H9 (cell line): ENCODE measurements around the gene ATG4D. TPM values are rescaled to one million over a fixed set of nuclear protein-coding genes. Genes with fewer than 3 reads are reported as not detected.

Source experiments
- DNase-seq: peaks from one replicate; pipeline ENCODE4 v3.0.0-alpha.2; 2017
- H2AFZ ChIP-seq: one replicate; pipeline ENCODE4 v1.6.1; 2013; ENCODE audit warnings: mild to moderate bottlenecking, low read length, control low read depth, moderate library complexity
- H2AK5ac ChIP-seq: 2 replicates; pipeline ENCODE4 v1.6.1; 2013; ENCODE audit warnings: low read length, control low read depth, mixed read lengths; ENCODE audit not compliant: insufficient read length
- H2BK120ac ChIP-seq: one replicate; pipeline ENCODE4 v1.6.1; 2013; ENCODE audit warnings: low read depth, mild to moderate bottlenecking, low read length, control low read depth, inconsistent platforms; ENCODE audit not compliant: poor library complexity, severe bottlenecking
- H2BK12ac ChIP-seq: 2 replicates; pipeline ENCODE4 v1.6.1; 2013; ENCODE audit warnings: low read length, control low read depth, mixed read lengths, low read depth; ENCODE audit not compliant: insufficient read length
- H2BK15ac ChIP-seq: 2 replicates; pipeline ENCODE4 v1.6.1; 2013; ENCODE audit warnings: low read depth, low read length, control low read depth
- H2BK20ac ChIP-seq: one replicate; pipeline ENCODE4 v1.6.1; 2013; ENCODE audit warnings: low read depth, mild to moderate bottlenecking, low read length, control low read depth, inconsistent platforms; ENCODE audit not compliant: poor library complexity, severe bottlenecking
- H2BK5ac ChIP-seq: 2 replicates; pipeline ENCODE4 v1.6.1; 2013; ENCODE audit warnings: low read length, control low read depth, mixed read lengths; ENCODE audit not compliant: insufficient read length
- H3K14ac ChIP-seq: 2 replicates; pipeline ENCODE4 v1.6.1; 2013; ENCODE audit warnings: low read length, control low read depth; ENCODE audit not compliant: insufficient read depth
- H3K18ac ChIP-seq: 2 replicates; pipeline ENCODE4 v1.6.1; 2013; ENCODE audit warnings: low read depth, mild to moderate bottlenecking, mixed read lengths, low read length, control low read depth; ENCODE audit not compliant: insufficient read length
- H3K23ac ChIP-seq: 2 replicates; pipeline ENCODE4 v1.6.1; 2013; ENCODE audit warnings: low read length, control low read depth, mixed read lengths, low read depth; ENCODE audit not compliant: insufficient read length
- H3K23me2 ChIP-seq: 2 replicates; pipeline ENCODE4 v1.6.1; 2013; ENCODE audit warnings: low read depth, mild to moderate bottlenecking, mixed read lengths, low read length, control low read depth; ENCODE audit not compliant: insufficient read length, poor library complexity, severe bottlenecking
- H3K27ac ChIP-seq: 2 replicates; pipeline ENCODE4 v1.5.1; 2013; ENCODE audit warnings: low read length, control low read depth, mixed read lengths, low read depth; ENCODE audit not compliant: insufficient read length
- H3K27me3 ChIP-seq: 2 replicates; pipeline ENCODE4 v1.6.1; 2013; ENCODE audit warnings: low read length, control low read depth, inconsistent platforms; ENCODE audit not compliant: insufficient read depth
- H3K4ac ChIP-seq: 2 replicates; pipeline ENCODE4 v1.6.1; 2013; ENCODE audit warnings: low read depth, mild to moderate bottlenecking, control low read depth, inconsistent platforms, low read length, moderate library complexity
- H3K4me1 ChIP-seq: 2 replicates; pipeline ENCODE4 v1.6.1; 2013; ENCODE audit warnings: low read length, control low read depth, inconsistent platforms; ENCODE audit not compliant: insufficient read depth
- H3K4me2 ChIP-seq: 2 replicates; pipeline ENCODE4 v1.6.1; 2013; ENCODE audit warnings: low read length, control low read depth, mixed read lengths; ENCODE audit not compliant: insufficient read length, insufficient read depth
- H3K56ac ChIP-seq: 2 replicates; pipeline ENCODE4 v1.6.1; 2013; ENCODE audit warnings: low read depth, mild to moderate bottlenecking, mixed read lengths, low read length, control low read depth; ENCODE audit not compliant: insufficient read length
- H3K79me1 ChIP-seq: 2 replicates; pipeline ENCODE4 v1.6.1; 2013; ENCODE audit warnings: low read depth, mild to moderate bottlenecking, moderate library complexity, low read length, control low read depth, inconsistent platforms; ENCODE audit not compliant: insufficient read depth, poor library complexity, severe bottlenecking
- H3K79me2 ChIP-seq: 2 replicates; pipeline ENCODE4 v1.6.1; 2013; ENCODE audit warnings: low read length, control low read depth, inconsistent platforms; ENCODE audit not compliant: insufficient read depth
- H3K9ac ChIP-seq: 2 replicates; pipeline ENCODE4 v1.6.1; 2013; ENCODE audit warnings: low read length, control low read depth, mixed read lengths; ENCODE audit not compliant: insufficient read length; ENCODE audit errors: extremely low read depth
- H3K9me3 ChIP-seq: one replicate; pipeline ENCODE4 v1.6.1; 2013; ENCODE audit warnings: low read depth, low read length, inconsistent platforms; ENCODE audit not compliant: control insufficient read depth
- H3T11ph ChIP-seq: one replicate; pipeline ENCODE4 v1.6.1; 2013; ENCODE audit warnings: mild to moderate bottlenecking, low read length, control low read depth, inconsistent platforms
- H4K20me1 ChIP-seq: one replicate; pipeline ENCODE4 v1.6.1; 2013; ENCODE audit not compliant: control insufficient read depth, insufficient read length, insufficient read depth
- H4K5ac ChIP-seq: 2 replicates; pipeline ENCODE4 v1.6.1; 2013; ENCODE audit warnings: low read depth, mild to moderate bottlenecking, mixed read lengths, low read length, control low read depth; ENCODE audit not compliant: insufficient read length
- H4K8ac ChIP-seq: replicated peaks from 2 replicates; pipeline ENCODE4 v1.6.1; 2013; ENCODE audit warnings: low read length, control low read depth, mixed read lengths, low read depth; ENCODE audit not compliant: insufficient read length
- H4K91ac ChIP-seq: 2 replicates; pipeline ENCODE4 v1.6.1; 2013; ENCODE audit warnings: low read depth, mild to moderate bottlenecking, moderate library complexity, mixed read lengths, low read length, control low read depth; ENCODE audit not compliant: insufficient read length
- H3K27ac Mint-ChIP-seq, 3 experiments: 2 replicates in 2 of 3; 3 replicates in 1 of 3; pipeline ENCODE4 v1.8.0; 2020 to 2021; ENCODE audit warnings: mixed read lengths in 3 of 3, mild to moderate bottlenecking in 1 of 3, moderate library complexity in 1 of 3
- H3K27me3 Mint-ChIP-seq: 2 replicates; pipeline ENCODE4 v1.8.0; 2021; ENCODE audit warnings: low read depth, mild to moderate bottlenecking, moderate library complexity, mixed read lengths
- H3K36me3 Mint-ChIP-seq, 3 experiments: 2 replicates in 2 of 3; 3 replicates in 1 of 3; pipeline ENCODE4 v1.8.0; 2020 to 2021; ENCODE audit warnings: low read depth in 3 of 3, mixed read lengths in 3 of 3; ENCODE audit not compliant: insufficient read depth in 1 of 3
- H3K4me1 Mint-ChIP-seq, 2 experiments: 2 replicates each; pipeline ENCODE4 v1.8.0; 2020; ENCODE audit warnings: mixed read lengths in 2 of 2
- H3K4me3 Mint-ChIP-seq, 2 experiments: 2 replicates in 1 of 2; 3 replicates in 1 of 2; pipeline ENCODE4 v1.8.0; 2020 to 2021; ENCODE audit warnings: mild to moderate bottlenecking in 2 of 2, mixed read lengths in 2 of 2, moderate library complexity in 1 of 2
- H3K9me3 Mint-ChIP-seq, 2 experiments: 2 replicates in 1 of 2; 3 replicates in 1 of 2; pipeline ENCODE4 v1.8.0; 2020; ENCODE audit warnings: mild to moderate bottlenecking in 2 of 2, mixed read lengths in 2 of 2, moderate library complexity in 1 of 2
- WGBS: extraction: QIAGEN DNeasy Blood & Tissue Kit; methylation state at CpG from one replicate; pipeline ENCODE4 v1.1.7; 2013; ENCODE audit warnings: missing lambda C conversion rate, low lambda C conversion rate, mixed read lengths; ENCODE audit not compliant: insufficient read length; ENCODE audit errors: extremely low coverage; 5-methylcytosine and 5-hydroxymethylcytosine counted together
- total RNA-seq: library from RNA; stranded (reverse); gene quantifications from 2 replicates; pipeline ENCODE4 v1.2.1, GENCODE V29; 2021
- TF ChIP-seq, protein P1 (sequence below): fragments of 200-600 bp; sonication (generic); conservative IDR thresholded peaks from 3 replicates; pipeline ENCODE4 v1.8.0; 2021; ENCODE audit warnings: antibody characterized with exemption, mild to moderate bottlenecking

ATG4D gene
- total RNA-seq, 1 experiment from 2014 or later, result 55.8 TPM

DNA sequence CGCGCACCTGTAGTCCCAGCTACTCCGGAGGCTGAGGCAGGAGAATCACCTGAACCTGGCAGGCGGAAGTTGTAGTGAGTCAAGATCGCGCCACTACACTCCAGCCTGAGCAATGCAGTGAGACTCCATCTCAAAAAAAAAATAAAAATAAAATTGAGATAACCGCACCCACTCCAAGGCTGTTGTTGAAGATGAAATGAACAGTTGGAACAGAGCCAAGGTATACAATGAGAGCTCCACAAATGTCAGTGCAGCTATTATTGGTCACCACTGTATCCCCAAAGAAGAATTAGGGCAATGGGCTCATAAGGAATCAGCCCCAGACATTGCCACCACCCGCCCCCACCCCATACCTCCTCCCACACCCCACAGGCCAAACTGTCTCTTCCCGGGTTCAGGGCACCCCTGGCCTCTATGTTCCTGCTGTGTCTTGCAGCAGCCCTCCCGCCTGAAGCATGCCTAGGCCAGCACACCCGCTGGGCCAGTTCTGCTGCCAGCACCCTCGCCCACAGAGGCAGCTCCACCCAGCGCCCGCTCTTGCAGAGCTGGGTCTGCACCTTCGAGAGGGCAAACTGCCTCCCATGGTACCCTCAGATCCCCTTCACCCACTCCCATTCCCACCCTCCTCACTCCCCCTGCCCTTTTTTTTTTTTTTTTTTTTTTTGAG lies 22.9 kb upstream of the ATG4D start:
- peaks cover 20% of the 10 kb centered on the region for H3K27me3 Mint-ChIP-seq
- H3K36me3 Mint-ChIP-seq, result no peaks in the 10 kb centered on the region
- Histone ChIP-seq H3K56ac (no peak overlapping the region), H2BK20ac (no peak overlapping the region), H2BK5ac (no peak overlapping the region), H2BK15ac (no peak overlapping the region), H4K91ac (no peak overlapping the region), H3K14ac (no peak overlapping the region), H2AFZ (no peak overlapping the region), H3K18ac (no peak overlapping the region), H3K4me1 (no peaks in the 10 kb centered on the region; the same call in 1 of the 2 replicates), H4K5ac (no peak overlapping the region), H3K27ac (no peak overlapping the region), H3K23me2 (peaks cover 12% of the 10 kb centered on the region), H2BK120ac (no peak overlapping the region), H4K8ac (no peak overlapping the region), H3T11ph (no peak overlapping the region), H3K79me2 (no peaks in the 10 kb centered on the region), H3K79me1 (no peaks in the 10 kb centered on the region), H4K20me1 (no peaks in the 10 kb centered on the region), H3K9ac (no peak overlapping the region), H3K23ac (no peak overlapping the region), H3K4me2 (no peak overlapping the region), H2AK5ac (no peak overlapping the region), H2BK12ac (no peak overlapping the region), H3K27me3 (no peaks in the 10 kb centered on the region; the same call in 1 of the 2 replicates), H3K9me3 (no peaks in the 10 kb centered on the region), H3K4ac (no peak overlapping the region)
- peaks cover 19 to 27% of the 10 kb centered on the region in 2 experiments for H3K4me1 Mint-ChIP-seq
- no peak overlapping the region for H3K4me3 Mint-ChIP-seq
- TF ChIP-seq, protein P1, sequence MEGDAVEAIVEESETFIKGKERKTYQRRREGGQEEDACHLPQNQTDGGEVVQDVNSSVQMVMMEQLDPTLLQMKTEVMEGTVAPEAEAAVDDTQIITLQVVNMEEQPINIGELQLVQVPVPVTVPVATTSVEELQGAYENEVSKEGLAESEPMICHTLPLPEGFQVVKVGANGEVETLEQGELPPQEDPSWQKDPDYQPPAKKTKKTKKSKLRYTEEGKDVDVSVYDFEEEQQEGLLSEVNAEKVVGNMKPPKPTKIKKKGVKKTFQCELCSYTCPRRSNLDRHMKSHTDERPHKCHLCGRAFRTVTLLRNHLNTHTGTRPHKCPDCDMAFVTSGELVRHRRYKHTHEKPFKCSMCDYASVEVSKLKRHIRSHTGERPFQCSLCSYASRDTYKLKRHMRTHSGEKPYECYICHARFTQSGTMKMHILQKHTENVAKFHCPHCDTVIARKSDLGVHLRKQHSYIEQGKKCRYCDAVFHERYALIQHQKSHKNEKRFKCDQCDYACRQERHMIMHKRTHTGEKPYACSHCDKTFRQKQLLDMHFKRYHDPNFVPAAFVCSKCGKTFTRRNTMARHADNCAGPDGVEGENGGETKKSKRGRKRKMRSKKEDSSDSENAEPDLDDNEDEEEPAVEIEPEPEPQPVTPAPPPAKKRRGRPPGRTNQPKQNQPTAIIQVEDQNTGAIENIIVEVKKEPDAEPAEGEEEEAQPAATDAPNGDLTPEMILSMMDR, result no peak
- WGBS, result no CpG with 5 or more reads among the region's 15 CpGs
- no peak for DNase-seq
- H3K9me3 Mint-ChIP-seq, result no peaks in the 10 kb centered on the region
- no peak overlapping the region for H3K27ac Mint-ChIP-seq
